NCI-H2171 (cell line): ENCODE measurements around the gene ARL6.
A peak's percentile ranks its signal among the peaks of the same experiment; 100 is the strongest.

Experiments used
- DNase-seq: peaks from one replicate; lab custom pipeline; 2025; lab: John Stamatoyannopoulos, UW

ARL6 gene

GRCh38 chr3:97764407-97765238, at the start of gene ARL6:
TSS of gene ARL6 (plus strand) at chr3:97764758. CDS start at chr3:97768108, 3,350 bp downstream.
- DNase-seq, result peak; percentile 99

DNA sequence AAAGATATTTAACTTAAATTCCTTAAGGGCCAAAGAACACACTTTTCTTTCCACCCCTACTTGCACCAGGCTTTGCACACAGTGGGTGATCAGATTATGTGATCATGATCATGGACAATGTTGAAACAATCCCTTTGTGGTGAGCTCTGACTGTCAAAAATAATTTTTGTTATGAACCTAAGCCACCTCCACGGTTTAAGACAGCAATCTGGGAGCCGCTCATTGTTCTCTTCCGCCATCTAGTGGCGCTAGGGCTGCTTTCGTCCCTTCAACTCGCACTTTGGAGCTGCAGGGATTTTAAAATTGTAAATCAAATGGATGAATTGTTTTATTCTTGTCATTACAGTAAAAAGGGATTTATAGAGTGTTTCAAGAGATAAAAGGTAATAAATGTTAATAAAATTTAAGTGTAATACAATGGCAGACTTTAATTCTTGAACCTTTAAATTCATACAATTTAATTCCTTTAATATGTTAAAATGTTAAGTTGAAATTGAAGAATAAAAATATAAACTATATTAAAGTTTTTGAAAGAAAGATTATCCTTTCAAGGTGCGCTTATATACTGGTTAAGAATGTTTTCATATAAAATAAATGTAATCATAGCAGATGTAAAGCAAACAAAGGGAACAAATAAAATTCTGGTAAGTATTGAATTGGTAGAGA, 45.3 kb upstream of the ARL6 start:
- DNase-seq, result peak; percentile 77

DNA sequence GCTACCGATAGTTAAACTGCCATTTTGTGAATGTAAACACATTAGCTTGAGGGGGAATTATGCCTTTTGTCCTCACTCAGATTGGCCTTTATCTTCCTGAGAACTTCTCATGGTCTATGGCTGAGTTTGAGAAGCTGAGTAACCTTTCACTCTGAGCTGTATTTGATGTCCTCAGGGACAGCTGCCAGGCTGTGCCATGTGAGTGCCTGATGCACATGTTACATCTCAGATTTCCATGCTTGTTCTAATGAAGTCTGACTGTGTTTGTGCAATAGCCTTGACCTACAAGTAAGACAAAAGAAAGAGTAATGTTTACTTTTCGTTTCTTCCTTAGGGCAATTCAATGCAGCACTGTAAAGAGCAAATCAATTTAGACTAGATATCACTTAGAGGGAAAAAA, 44.1 kb upstream of the ARL6 start:
- DNase-seq, result no peak

DNA sequence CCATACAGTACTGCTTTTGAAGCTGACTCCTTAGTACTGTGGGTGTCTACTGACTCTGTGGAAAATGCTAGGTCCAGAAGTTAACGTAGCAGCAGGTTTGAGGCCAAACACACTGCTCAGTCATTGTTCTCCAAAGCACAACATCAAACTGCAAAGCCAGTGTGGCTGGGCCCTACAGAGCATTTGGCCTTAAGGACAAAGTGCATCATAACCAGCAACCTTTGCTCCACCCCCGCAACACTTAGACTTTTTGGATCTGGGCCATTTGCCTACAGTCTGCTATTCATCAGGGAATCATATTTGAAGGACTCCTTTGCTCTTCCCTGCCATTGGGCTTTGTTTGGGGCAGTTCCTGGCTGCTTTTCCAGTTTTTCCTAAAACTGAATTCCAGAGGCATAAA, 43.1 kb upstream of the ARL6 start:
- DNase-seq, result no peak

GRCh38 chr3:97736928-97737327, 27.6 kb upstream of the ARL6 start:
- no peak for DNase-seq

DNA sequence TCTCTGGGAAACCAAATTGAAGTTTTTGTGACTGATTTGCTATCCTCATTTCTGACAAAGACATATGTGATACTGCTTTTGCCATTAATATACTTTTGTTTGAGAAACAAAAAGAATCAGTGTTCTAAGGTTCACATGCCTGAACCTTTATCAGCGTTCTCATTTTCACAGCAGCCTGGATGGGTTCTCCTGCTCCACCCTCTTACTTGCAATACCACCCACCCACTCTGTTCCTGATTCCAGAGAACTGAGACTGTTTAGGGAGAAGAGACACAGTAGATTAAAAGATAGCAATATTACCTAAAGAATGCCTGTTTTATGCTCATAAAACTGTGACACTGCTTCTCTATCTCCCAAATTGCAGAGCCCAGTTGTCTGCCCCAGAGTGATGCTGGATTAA, 25.8 kb upstream of the ARL6 start:
- DNase-seq, result no peak

DNA sequence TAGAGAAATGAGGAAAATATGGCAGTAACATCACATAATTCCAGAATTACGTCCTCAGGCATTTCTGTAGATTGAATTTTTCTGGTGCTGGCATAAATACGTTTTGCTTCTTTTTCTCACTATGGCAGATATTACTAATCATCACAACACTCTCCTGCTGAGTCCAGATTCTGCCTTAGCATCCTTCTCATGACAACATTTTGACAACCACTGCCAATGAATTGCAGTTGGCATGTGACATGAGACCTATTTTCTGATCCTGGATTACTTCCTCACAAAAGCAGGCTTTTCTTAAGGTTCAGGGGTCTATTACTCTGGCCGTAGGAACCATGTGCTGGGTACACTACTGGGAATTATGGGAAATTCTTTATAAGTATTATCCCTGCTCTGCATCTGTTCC, 22.5 kb upstream of the ARL6 start:
- no peak for DNase-seq

GRCh38 chr3:97744289-97744688, 20.3 kb upstream of the ARL6 start:
- DNase-seq, result no peak

DNA sequence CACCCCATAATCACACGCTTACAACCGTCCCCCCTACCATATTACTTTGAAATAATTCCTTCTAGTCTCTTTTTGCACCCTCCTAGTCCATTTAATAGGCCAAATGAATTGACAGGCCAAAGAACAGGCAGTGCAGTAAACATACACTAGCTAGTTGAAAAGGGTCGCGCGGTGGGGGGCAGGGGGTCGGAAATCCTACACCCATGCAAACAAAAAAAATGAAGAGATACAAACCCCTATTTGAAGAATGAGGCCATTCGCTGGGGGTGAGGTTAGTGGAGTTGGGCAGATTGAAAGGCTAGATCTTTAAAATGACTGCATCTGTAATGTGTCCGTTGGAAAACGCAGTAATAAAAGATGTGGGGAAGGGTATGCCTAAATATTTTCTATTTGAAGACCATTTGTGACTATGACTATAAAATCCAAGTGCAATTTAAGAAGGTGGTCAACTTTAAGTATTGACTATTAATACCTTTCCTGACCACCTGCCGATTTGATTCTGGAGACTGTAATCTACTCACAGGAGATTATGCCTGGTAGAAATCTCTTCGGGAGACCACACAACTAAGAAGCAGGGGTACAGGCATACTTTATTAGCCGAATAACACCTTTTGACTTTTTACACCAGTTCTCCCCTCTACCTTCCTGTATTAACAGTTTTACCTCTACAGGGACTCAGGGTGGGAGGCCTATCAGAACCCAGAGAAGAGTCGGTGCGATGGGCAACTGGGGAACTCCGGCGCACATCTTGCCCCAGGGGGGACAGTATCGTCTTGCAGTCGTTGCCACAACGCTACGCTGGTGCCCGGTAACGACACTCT, 762 bp upstream of the ARL6 start:
- no peak for DNase-seq

GRCh38 chr3:97765336-97765735, 778 bp downstream of the ARL6 start:
- DNase-seq, result no peak

GRCh38 chr3:97772926-97773325, 8.4 kb downstream of the ARL6 start:
- no peak for DNase-seq

GRCh38 chr3:97778152-97778551, 13.6 kb downstream of the ARL6 start:
- no peak for DNase-seq

GRCh38 chr3:97793420-97794019, 29.0 kb downstream of the ARL6 start:
- DNase-seq, result peak; percentile 50

DNA sequence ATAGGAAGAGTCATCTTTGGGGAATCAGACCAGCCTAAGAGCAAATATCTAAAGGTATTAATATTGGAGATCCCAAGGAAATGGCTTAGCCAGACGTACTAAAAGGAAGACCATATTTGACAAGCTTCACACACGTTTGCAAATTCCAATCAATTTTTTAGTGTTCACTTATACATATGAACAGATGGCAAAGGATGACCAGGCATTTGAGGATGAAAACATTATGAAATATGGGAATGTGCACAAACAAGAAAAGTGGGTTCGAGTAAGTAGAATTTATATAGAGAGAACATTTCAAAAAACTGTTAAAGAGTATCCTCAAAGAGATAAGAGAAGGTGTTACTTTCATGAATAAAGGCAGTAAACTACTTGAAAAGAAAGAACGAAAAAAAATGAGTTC, 31.4 kb downstream of the ARL6 start:
- no peak for DNase-seq

GRCh38 chr3:97804471-97804870, 39.9 kb downstream of the ARL6 start:
- DNase-seq, result no peak

- DNase-seq, result no peak
These were observed 46.3 kb downstream of the ARL6 start for GRCh38 chr3:97810779-97811390.

GRCh38 chr3:97815149-97815917, 50.8 kb downstream of the ARL6 start:
- DNase-seq, result no peak

GRCh38 chr3:97816811-97817210, 52.3 kb downstream of the ARL6 start:
- no peak for DNase-seq

DNA sequence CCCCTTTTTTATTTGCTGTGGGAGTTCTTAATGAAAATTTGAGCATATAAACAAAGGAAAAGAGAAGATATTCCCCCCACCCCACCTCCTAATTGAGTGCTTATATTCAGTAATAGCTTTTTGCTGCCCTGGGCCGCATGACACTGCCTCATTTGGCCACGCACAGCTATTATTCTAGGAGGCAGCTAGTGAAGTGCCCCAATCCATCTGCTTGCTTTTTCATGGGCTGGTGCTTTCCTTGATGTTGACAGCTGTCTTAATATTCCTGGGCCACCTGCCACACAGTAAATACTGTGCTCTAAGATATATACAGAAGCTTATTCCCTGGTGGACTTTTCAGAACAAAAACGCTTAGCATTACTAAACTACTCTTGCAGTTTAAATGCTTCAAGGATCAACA, 53.4 kb downstream of the ARL6 start:
- peak; percentile 99 for DNase-seq

- no peak for DNase-seq
These were observed 56.2 kb downstream of the ARL6 start for GRCh38 chr3:97820780-97821179.

DNA sequence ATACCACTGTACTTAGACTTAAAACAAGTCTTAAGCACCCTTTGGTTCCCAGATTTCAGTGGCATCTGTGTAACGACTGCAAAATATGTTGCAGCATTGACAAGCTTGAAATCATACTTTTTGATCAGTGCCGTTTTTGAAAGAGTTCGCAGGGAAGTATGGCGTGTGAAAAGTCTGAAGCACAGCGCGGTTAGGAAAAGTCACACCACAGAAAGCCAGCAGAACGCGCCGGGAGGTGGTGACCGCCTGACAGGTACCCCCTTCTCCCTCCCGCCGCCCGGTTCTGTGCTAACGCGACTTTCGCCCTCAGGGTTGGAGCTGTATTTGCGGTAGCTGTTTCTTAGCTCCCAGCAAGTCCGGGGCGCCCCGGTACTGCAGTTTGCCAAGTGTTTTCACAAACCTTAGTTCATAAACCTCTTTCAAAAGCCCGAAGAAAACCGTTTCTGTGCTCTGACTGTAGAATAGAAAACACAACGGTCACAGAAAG, 56.8 kb downstream of the ARL6 start:
- DNase-seq, result peak; percentile 56
